Natural killer cell (primary cell): Measurements from ENCODE around the gene OXSR1. TPM values are rescaled to one million over a fixed set of nuclear protein-coding genes. Genes with fewer than 3 reads are reported as not detected.
"Not testable (repeated sequence)": the region's sequence is repeated elsewhere in the genome, so short reads cannot be mapped to it uniquely, and the experiment has no call there.

Experiments
- ATAC-seq, 3 donors: fragments of 150-1000 bp in 2 of 3; fragments of 200-7000 bp in 1 of 3; cut with Tn5 transposase; 1 replicate in 1 of 3; 2 replicates in 2 of 3; pipeline ENCODE4 v1.10.0; 2021; ENCODE audit warnings: mild to moderate bottlenecking in 2 of 3, moderate library complexity in 2 of 3
- DNase-seq, 2 donors: peaks; one replicate each; pipeline versions ENCODE4 v3.0.0 to v3.0.0-alpha.2; 2013 to 2021; ENCODE audit warnings: mixed read lengths in 1 of 2
- H3K27ac ChIP-seq: one replicate; pipeline ENCODE4 v1.5.1; 2013; ENCODE audit warnings: mild to moderate bottlenecking, low read length
- H3K27me3 ChIP-seq: one replicate; pipeline ENCODE4 v1.6.1; 2013; ENCODE audit warnings: low read length; ENCODE audit not compliant: control insufficient read depth, insufficient read depth
- H3K36me3 ChIP-seq: one replicate; pipeline ENCODE4 v1.6.1; 2013; ENCODE audit warnings: low read length; ENCODE audit not compliant: control insufficient read depth, insufficient read depth
- H3K4me1 ChIP-seq: one replicate; pipeline ENCODE4 v1.6.1; 2013; ENCODE audit warnings: low read length; ENCODE audit not compliant: control insufficient read depth, insufficient read depth
- H3K4me3 ChIP-seq: one replicate; pipeline ENCODE4 v1.5.1; 2013; ENCODE audit warnings: low read length
- H3K9me3 ChIP-seq: one replicate; pipeline ENCODE4 v1.6.1; 2013; ENCODE audit warnings: low read length; ENCODE audit not compliant: control insufficient read depth, insufficient read depth
- H3K27ac Mint-ChIP-seq, 2 donors: one replicate each; pipeline ENCODE4 v1.8.0; 2022; ENCODE audit warnings: mild to moderate bottlenecking in 2 of 2, mixed read lengths in 2 of 2, moderate library complexity in 1 of 2
- H3K27me3 Mint-ChIP-seq, 2 donors: one replicate each; pipeline ENCODE4 v1.8.0; 2022; ENCODE audit warnings: low read depth in 2 of 2, mixed read lengths in 2 of 2
- H3K36me3 Mint-ChIP-seq: one replicate; pipeline ENCODE4 v1.8.0; 2022; ENCODE audit warnings: mixed read lengths
- H3K4me1 Mint-ChIP-seq, 2 donors: one replicate each; pipeline ENCODE4 v1.8.0; 2022; ENCODE audit warnings: mixed read lengths in 2 of 2
- H3K4me3 Mint-ChIP-seq: one replicate; pipeline ENCODE4 v1.8.0; 2022; ENCODE audit warnings: mild to moderate bottlenecking, moderate library complexity, mixed read lengths
- H3K9me3 Mint-ChIP-seq, 2 donors: one replicate each; pipeline ENCODE4 v1.8.0; 2022; ENCODE audit warnings: mixed read lengths in 2 of 2
- WGBS: methylation state at CpG from one replicate; pipeline ENCODE4 v1.1.7; 2013; ENCODE audit warnings: missing lambda C conversion rate; ENCODE audit not compliant: insufficient coverage; 5-methylcytosine and 5-hydroxymethylcytosine counted together
- intact Hi-C: fragments of 100-400 bp; cut with micrococcal nuclease; formaldehyde crosslinking; loops from one replicate; pipeline ENCODE4 v1.14.2; 2022
- total RNA-seq, 4 donors: library from RNA; stranded (reverse); fragments of 120-200 nt in 1 of 4; gene quantifications; one replicate each; pipeline versions ENCODE4 v1.2.3 to v1.2.4, GENCODE V29; 2013 to 2022
- TF ChIP-seq, protein P1 (sequence below): fragments of 200-600 bp; IDR thresholded peaks from one replicate; pipeline ENCODE4 v1.8.0; 2022; ENCODE audit warnings: antibody characterized with exemption

Gene OXSR1
- total RNA-seq, 3 donors from 2014 or later (not counting 1 experiment from before 2014, with no cell fraction given) = 37.2 to 46.1 (median 44.0) TPM

- TF ChIP-seq, protein P1, sequence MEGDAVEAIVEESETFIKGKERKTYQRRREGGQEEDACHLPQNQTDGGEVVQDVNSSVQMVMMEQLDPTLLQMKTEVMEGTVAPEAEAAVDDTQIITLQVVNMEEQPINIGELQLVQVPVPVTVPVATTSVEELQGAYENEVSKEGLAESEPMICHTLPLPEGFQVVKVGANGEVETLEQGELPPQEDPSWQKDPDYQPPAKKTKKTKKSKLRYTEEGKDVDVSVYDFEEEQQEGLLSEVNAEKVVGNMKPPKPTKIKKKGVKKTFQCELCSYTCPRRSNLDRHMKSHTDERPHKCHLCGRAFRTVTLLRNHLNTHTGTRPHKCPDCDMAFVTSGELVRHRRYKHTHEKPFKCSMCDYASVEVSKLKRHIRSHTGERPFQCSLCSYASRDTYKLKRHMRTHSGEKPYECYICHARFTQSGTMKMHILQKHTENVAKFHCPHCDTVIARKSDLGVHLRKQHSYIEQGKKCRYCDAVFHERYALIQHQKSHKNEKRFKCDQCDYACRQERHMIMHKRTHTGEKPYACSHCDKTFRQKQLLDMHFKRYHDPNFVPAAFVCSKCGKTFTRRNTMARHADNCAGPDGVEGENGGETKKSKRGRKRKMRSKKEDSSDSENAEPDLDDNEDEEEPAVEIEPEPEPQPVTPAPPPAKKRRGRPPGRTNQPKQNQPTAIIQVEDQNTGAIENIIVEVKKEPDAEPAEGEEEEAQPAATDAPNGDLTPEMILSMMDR = no peak
- intact Hi-C loops = no loop called here
Observed at GRCh38 chr3:38158472-38158871, 6.9 kb upstream of the OXSR1 start.

DNA sequence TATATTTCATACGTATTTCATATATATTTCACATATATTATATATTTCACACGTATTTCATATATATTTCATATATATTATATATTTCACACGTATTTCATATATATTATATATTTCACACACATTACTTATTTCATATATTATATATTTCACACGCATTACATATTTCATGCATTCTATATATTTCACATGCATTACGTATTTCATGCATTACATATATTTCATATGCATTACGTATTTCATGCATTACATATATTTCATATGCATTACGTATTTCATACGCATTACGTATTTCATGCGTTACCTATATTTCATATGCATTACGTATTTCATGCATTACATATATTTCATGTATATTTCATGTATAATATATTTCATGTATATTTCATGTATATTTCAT is 4.6 kb upstream of the OXSR1 start:
- intact Hi-C loops, ATAC-seq, H3K27me3 ChIP-seq, H3K4me1 ChIP-seq, H3K4me3 ChIP-seq, H3K9me3 ChIP-seq, H3K36me3 Mint-ChIP-seq, H3K36me3 ChIP-seq, H3K27me3 Mint-ChIP-seq, DNase-seq, H3K27ac ChIP-seq, H3K27ac Mint-ChIP-seq, H3K4me3 Mint-ChIP-seq, H3K9me3 Mint-ChIP-seq: not testable (repeated sequence)
- H3K4me1 Mint-ChIP-seq = peaks cover 5 to 16% of the 10 kb centered on the region in 2 donors
- WGBS = 97% methylated on average over 4 of the region's 11 CpGs

More at GRCh38 chr3:38158472-38158871, 6.9 kb upstream of the OXSR1 start:
- DNase-seq (no peak), ATAC-seq (no peak)
- no peak overlapping the region for H3K4me3 Mint-ChIP-seq
- Histone ChIP-seq H3K4me1 (no peaks in the 10 kb centered on the region), H3K9me3 (no peaks in the 10 kb centered on the region), H3K36me3 (no peaks in the 10 kb centered on the region), H3K4me3 (no peak overlapping the region), H3K27ac (no peak overlapping the region), H3K27me3 (no peaks in the 10 kb centered on the region)
- H3K27ac Mint-ChIP-seq = no peak overlapping the region
- no peaks in the 10 kb centered on the region for H3K9me3 Mint-ChIP-seq
- no peaks in the 10 kb centered on the region for H3K36me3 Mint-ChIP-seq
- no peaks in the 10 kb centered on the region for H3K27me3 Mint-ChIP-seq
- H3K4me1 Mint-ChIP-seq = no peaks in the 10 kb centered on the region
- 76% methylated on average over 5 of the region's 5 CpGs for WGBS

GRCh38 chr3:38163117-38163840 is 2.1 kb upstream of the OXSR1 start:
- Mint-ChIP-seq H3K36me3 (no peaks in the 10 kb centered on the region), H3K4me3 (peak overlapping the region; percentile 21), H3K27me3 (no peaks in the 10 kb centered on the region), H3K4me1 (peaks cover 25 to 39% of the 10 kb centered on the region in 2 donors), H3K27ac (peak overlapping the region; percentile 99 to 100), H3K9me3 (no peaks in the 10 kb centered on the region)
- Histone ChIP-seq H3K27me3 (no peaks in the 10 kb centered on the region), H3K36me3 (no peaks in the 10 kb centered on the region), H3K4me1 (peaks cover 17% of the 10 kb centered on the region), H3K4me3 (no peak overlapping the region), H3K9me3 (no peaks in the 10 kb centered on the region), H3K27ac (no peak overlapping the region)
- intact Hi-C loops = no loop called here
- no peak for ATAC-seq
- peak in 1 of 2 donors; percentile 45 for DNase-seq
- 88% methylated on average over 9 of the region's 12 CpGs for WGBS
- TF ChIP-seq, protein P1 = no peak

DNA sequence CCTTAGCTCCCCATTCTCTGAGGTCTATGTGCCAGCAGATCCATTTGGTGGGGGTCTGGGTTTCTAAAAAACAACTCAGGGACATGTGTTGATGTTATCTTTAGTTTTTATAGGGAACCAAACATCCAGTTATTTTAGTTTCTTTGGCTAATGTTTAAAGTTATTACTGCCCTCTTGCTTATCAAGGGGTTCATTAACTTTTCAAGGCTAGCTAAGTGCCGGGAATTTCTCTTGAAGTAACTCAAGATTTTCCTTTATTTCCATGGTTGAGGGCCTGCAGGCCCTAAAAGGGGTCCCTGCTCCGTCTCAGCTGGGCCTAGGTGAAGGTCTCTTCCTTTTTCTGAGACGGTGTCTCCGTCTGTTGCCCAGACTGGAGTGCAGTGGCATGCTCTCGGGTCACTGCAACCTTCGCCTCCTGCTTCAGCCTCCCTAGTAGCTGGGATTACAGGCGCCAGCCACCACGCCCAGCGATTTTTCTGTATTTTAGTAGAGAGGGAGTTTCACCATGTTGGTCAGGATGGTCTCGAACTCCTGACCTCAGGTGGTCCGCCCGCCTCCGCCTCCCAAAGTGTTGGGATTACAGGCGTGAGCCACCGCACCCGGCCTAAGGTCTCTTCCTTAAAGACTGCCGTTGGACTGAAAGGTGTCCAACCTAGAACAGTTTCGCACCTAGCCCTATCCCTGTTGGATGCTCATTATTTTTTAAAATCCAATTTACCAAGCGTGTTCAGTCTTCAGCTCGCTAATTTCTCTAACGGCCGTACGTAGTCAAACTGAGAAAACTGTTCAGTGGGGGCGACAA is 1.3 kb upstream of the OXSR1 start:
- H3K4me3 Mint-ChIP-seq = peak overlapping the region; percentile 95
- H3K4me1 Mint-ChIP-seq = peaks cover 27 to 47% of the 10 kb centered on the region in 2 donors
- ATAC-seq (no peak), DNase-seq (no peak)
- H3K27me3 ChIP-seq = no peaks in the 10 kb centered on the region
- TF ChIP-seq, protein P1 = no peak
- 69% methylated on average over 24 of the region's 24 CpGs for WGBS
- no peaks in the 10 kb centered on the region for H3K36me3 ChIP-seq
- intact Hi-C loops = no loop called here
- H3K36me3 Mint-ChIP-seq = no peaks in the 10 kb centered on the region
- H3K27me3 Mint-ChIP-seq = no peaks in the 10 kb centered on the region
- peaks cover 17% of the 10 kb centered on the region for H3K4me1 ChIP-seq
- H3K27ac Mint-ChIP-seq = peak overlapping the region; percentile 99 to 100
- H3K9me3 ChIP-seq = no peaks in the 10 kb centered on the region
- peak overlapping the region; percentile 100 for H3K27ac ChIP-seq
- H3K4me3 ChIP-seq = peak overlapping the region; percentile 94
- no peaks in the 10 kb centered on the region for H3K9me3 Mint-ChIP-seq
